OCI-LY1 (cell line): ENCODE results near the gene MERTK.

Source experiments
- H2AFZ ChIP-seq: fragments of 200-600 bp; sonication (generic), shearing (Covaris generic); 2 replicates; pipeline ENCODE4 v1.6.0; 2014; ENCODE audit warnings: antibody characterized with exemption, mild to moderate bottlenecking, low read length
- H3F3A ChIP-seq: fragments of 200-600 bp; sonication (generic), shearing (Covaris generic); 2 replicates; pipeline ENCODE4 v1.6.0; 2014; ENCODE audit warnings: mild to moderate bottlenecking, antibody characterized with exemption, low read length, moderate library complexity; ENCODE audit not compliant: insufficient read depth
- H3K27ac ChIP-seq: fragments of 200-600 bp; sonication (generic); 2 replicates; pipeline ENCODE4 v1.5.1; 2014; ENCODE audit warnings: low read length, mixed run types, mild to moderate bottlenecking, low read depth; ENCODE audit not compliant: poor library complexity, severe bottlenecking
- H3K27me3 ChIP-seq: fragments of 200-600 bp; sonication (generic); 2 replicates; pipeline ENCODE4 v1.6.0; 2014; ENCODE audit warnings: antibody characterized with exemption, mild to moderate bottlenecking, low read length, moderate library complexity; ENCODE audit not compliant: insufficient read depth
- H3K36me3 ChIP-seq: fragments of 200-600 bp; sonication (generic); 2 replicates; pipeline ENCODE4 v1.6.1; 2014; ENCODE audit warnings: mild to moderate bottlenecking, antibody characterized with exemption, low read length, moderate library complexity, mixed read lengths; ENCODE audit not compliant: insufficient read depth
- H3K4me1 ChIP-seq: fragments of 200-600 bp; sonication (generic); 2 replicates; pipeline ENCODE4 v1.5.1; 2014; ENCODE audit warnings: mild to moderate bottlenecking, low read length, moderate library complexity; ENCODE audit not compliant: insufficient read depth, severe bottlenecking
- H3K4me2 ChIP-seq: fragments of 200-600 bp; sonication (generic), shearing (Covaris generic); 2 replicates; pipeline ENCODE4 v1.6.1; 2014; ENCODE audit warnings: low read length
- H3K4me3 ChIP-seq: fragments of 200-600 bp; sonication (generic); 2 replicates; pipeline ENCODE4 v1.5.1; 2014; ENCODE audit warnings: low read length, low read depth, mild to moderate bottlenecking, mixed read lengths; ENCODE audit not compliant: poor library complexity, severe bottlenecking
- H3K79me2 ChIP-seq: fragments of 200-600 bp; shearing (Covaris generic); 2 replicates; pipeline ENCODE4 v1.6.1; 2016; ENCODE audit warnings: mixed run types, low read length, mixed read lengths; ENCODE audit not compliant: insufficient read depth
- H3K9ac ChIP-seq: fragments of 200-600 bp; sonication (generic), shearing (Covaris generic); 2 replicates; pipeline ENCODE4 v1.6.1; 2014; ENCODE audit warnings: mild to moderate bottlenecking, low read length, mixed read lengths
- H3K9me2 ChIP-seq: fragments of 200-600 bp; sonication (generic), shearing (Covaris generic); 2 replicates; pipeline ENCODE4 v1.6.1; 2014; ENCODE audit warnings: low read depth, mild to moderate bottlenecking, low read length, mixed read lengths
- H3K9me3 ChIP-seq: fragments of 200-600 bp; shearing (Covaris generic); 2 replicates; pipeline ENCODE4 v1.6.1; 2014; ENCODE audit warnings: low read length, mixed read lengths
- H4K20me1 ChIP-seq: fragments of 200-600 bp; sonication (generic), shearing (Covaris generic); 2 replicates; pipeline ENCODE4 v1.6.0; 2016; ENCODE audit warnings: mild to moderate bottlenecking, low read length; ENCODE audit not compliant: insufficient read depth
- EZH2 ChIP-seq: fragments of 200-600 bp; sonication (generic), shearing (Covaris generic); IDR thresholded peaks from 2 replicates; pipeline ENCODE4 v1.8.0; 2017; ENCODE audit warnings: borderline replicate concordance, mixed run types, mild to moderate bottlenecking, antibody characterized with exemption, low read length, moderate library complexity, mixed read lengths
- TF ChIP-seq, protein P1 (sequence below): fragments of 200-600 bp; sonication (generic), shearing (Covaris generic); IDR thresholded peaks from 2 replicates; pipeline ENCODE4 v1.5.1; 2017; ENCODE audit warnings: mild to moderate bottlenecking, antibody characterized with exemption, low read length, moderate library complexity, mixed read lengths

The MERTK gene

DNA sequence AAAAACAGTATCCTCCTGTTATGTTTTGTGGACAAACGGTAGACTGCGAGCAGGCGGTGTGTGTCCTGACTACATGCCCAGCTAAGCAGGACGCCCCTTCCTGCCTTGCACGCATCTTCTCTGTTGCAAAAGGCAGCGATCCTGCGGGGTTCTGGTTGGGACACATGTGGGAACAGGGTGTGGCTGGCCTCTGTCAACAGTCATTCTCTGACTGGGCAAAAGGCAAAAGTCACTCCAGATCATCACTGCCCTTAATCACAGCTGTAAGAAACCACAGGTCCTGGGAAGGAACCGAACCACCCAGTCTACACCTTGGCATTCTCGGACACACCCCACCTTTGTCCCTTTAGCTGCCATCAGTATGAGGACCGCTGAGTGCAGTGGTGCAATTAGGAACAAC, 112.3 kb downstream of the MERTK start:
- Histone ChIP-seq H4K20me1 (no peaks in the 10 kb centered on the region), H3K4me2 (no peak overlapping the region), H3F3A (no peaks in the 10 kb centered on the region), H3K9me3 (no peaks in the 10 kb centered on the region), H3K27me3 (peaks cover 7% of the 10 kb centered on the region; the same call in 1 of the 2 replicates), H3K9ac (no peak overlapping the region), H3K4me1 (no peaks in the 10 kb centered on the region), H3K9me2 (no peaks in the 10 kb centered on the region), H3K27ac (no peak overlapping the region), H3K79me2 (no peaks in the 10 kb centered on the region), H2AFZ (no peak overlapping the region), H3K36me3 (no peaks in the 10 kb centered on the region), H3K4me3 (no peak overlapping the region)
- TF ChIP-seq, protein P1, sequence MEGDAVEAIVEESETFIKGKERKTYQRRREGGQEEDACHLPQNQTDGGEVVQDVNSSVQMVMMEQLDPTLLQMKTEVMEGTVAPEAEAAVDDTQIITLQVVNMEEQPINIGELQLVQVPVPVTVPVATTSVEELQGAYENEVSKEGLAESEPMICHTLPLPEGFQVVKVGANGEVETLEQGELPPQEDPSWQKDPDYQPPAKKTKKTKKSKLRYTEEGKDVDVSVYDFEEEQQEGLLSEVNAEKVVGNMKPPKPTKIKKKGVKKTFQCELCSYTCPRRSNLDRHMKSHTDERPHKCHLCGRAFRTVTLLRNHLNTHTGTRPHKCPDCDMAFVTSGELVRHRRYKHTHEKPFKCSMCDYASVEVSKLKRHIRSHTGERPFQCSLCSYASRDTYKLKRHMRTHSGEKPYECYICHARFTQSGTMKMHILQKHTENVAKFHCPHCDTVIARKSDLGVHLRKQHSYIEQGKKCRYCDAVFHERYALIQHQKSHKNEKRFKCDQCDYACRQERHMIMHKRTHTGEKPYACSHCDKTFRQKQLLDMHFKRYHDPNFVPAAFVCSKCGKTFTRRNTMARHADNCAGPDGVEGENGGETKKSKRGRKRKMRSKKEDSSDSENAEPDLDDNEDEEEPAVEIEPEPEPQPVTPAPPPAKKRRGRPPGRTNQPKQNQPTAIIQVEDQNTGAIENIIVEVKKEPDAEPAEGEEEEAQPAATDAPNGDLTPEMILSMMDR: no peak
- TF ChIP-seq EZH2: no peak

DNA sequence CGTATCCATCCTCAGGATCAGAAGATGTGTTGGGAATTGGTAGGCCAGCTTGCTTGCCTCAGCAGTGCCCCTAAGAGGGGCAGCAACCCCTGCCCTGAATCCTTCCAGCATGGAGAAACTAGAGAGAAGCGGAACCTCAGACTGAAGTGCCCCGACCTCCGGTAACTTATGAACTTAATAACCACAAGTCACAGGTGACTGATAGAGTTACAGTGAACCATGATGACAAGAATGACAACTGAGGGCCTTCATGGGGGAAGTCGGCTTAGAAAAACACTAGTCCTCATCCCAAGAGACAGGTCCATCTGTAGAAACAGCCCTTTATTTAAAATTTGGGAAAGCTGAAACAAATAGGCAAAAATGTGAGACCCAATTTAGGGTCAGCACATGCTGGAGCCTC, 114.1 kb downstream of the MERTK start:
- Histone ChIP-seq H3K4me3 (no peak overlapping the region), H3K4me2 (no peak overlapping the region), H3K9me3 (no peaks in the 10 kb centered on the region), H3K9ac (no peak overlapping the region), H3K4me1 (no peaks in the 10 kb centered on the region), H3K79me2 (no peaks in the 10 kb centered on the region), H3K36me3 (no peaks in the 10 kb centered on the region), H2AFZ (no peak overlapping the region), H3K9me2 (no peaks in the 10 kb centered on the region), H3K27ac (no peak overlapping the region), H4K20me1 (no peaks in the 10 kb centered on the region), H3F3A (no peaks in the 10 kb centered on the region), H3K27me3 (peaks cover 7% of the 10 kb centered on the region; the same call in 1 of the 2 replicates)
- TF ChIP-seq EZH2: no peak
- TF ChIP-seq, protein P1: no peak

DNA sequence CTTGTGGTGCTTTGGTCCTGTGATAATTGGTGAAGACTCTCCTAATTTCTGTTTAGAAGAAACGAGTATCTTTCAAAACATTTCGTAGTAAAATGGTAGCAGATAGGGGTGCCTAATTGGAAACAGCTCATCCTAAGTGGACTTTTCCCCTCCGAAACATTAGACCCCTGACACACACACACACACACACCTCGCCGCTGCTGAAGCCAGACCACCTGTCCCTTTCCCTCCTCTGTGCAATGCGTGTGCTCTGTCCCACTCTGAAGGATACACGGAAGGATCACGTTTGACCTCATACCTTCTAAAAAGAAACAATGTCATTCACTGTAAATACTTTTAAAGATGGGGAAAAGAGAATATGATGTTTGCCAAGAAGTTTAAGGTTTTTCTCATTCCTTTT, 120.4 kb downstream of the MERTK start:
- no peak overlapping the region for H2AFZ ChIP-seq
- no peaks in the 10 kb centered on the region for H3K9me3 ChIP-seq
- H3K9ac ChIP-seq: no peak overlapping the region
- H3K79me2 ChIP-seq: no peaks in the 10 kb centered on the region
- H3K9me2 ChIP-seq: no peaks in the 10 kb centered on the region
- no peaks in the 10 kb centered on the region for H3K4me1 ChIP-seq
- no peaks in the 10 kb centered on the region for H4K20me1 ChIP-seq
- no peaks in the 10 kb centered on the region for H3K36me3 ChIP-seq
- H3K4me3 ChIP-seq: no peak overlapping the region
- H3F3A ChIP-seq: no peaks in the 10 kb centered on the region
- peaks cover 7% of the 10 kb centered on the region; the same call in 1 of the 2 replicates for H3K27me3 ChIP-seq
- TF ChIP-seq EZH2: no peak
- TF ChIP-seq, protein P1: no peak
- H3K27ac ChIP-seq: no peak overlapping the region
- no peak overlapping the region for H3K4me2 ChIP-seq
